ENCODE results near the gene SPATA20. TPM values are rescaled to one million over a fixed set of nuclear protein-coding genes. Genes with fewer than 3 reads are reported as not detected.

The SPATA20 gene
- total and polyA plus RNA-seq, 2 of the 13 experiments (the other 11 are each of a cell fraction or from before 2014, with no cell fraction given) = 36.1 to 64.8 TPM

DNA sequence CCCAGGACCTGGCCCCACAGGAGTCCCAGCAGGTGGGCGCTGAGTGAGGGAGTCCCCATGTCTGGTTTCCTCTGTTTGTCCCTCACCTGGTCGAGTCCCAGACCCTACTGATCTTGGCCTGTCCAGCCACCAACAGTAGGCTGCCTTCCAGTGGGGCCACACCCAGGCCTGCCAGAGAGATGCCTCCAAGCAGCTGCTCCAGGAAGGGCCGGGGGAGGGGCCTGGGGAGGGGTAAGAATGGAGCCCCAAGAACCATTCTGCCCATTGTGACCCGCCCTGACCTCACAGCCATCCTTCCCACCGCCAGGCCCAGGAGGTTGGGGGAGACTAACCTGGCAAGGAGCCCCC is 736 bp downstream of the SPATA20 start (continued):
- TF ChIP-seq, protein P1, sequence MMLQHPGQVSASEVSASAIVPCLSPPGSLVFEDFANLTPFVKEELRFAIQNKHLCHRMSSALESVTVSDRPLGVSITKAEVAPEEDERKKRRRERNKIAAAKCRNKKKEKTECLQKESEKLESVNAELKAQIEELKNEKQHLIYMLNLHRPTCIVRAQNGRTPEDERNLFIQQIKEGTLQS (CRISPR knock-in tag; IDR thresholded peaks at IDR 0.05) = no peak
- no peak for TF ChIP-seq FOXM1 (CRISPR knock-in tag; IDR thresholded peaks at IDR 0.05)
- no peak for TF ChIP-seq SP5 (CRISPR knock-in tag; IDR thresholded peaks at IDR 0.05; ENCODE audit: borderline replicate concordance, low read depth)
- no peak for TF ChIP-seq STAG1 (CRISPR knock-in tag; IDR thresholded peaks at IDR 0.05)
- no peak for TF ChIP-seq RARG (CRISPR knock-in tag; IDR thresholded peaks at IDR 0.05; ENCODE audit: low read depth)
- TF ChIP-seq, protein P2, sequence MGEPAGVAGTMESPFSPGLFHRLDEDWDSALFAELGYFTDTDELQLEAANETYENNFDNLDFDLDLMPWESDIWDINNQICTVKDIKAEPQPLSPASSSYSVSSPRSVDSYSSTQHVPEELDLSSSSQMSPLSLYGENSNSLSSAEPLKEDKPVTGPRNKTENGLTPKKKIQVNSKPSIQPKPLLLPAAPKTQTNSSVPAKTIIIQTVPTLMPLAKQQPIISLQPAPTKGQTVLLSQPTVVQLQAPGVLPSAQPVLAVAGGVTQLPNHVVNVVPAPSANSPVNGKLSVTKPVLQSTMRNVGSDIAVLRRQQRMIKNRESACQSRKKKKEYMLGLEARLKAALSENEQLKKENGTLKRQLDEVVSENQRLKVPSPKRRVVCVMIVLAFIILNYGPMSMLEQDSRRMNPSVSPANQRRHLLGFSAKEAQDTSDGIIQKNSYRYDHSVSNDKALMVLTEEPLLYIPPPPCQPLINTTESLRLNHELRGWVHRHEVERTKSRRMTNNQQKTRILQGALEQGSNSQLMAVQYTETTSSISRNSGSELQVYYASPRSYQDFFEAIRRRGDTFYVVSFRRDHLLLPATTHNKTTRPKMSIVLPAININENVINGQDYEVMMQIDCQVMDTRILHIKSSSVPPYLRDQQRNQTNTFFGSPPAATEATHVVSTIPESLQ (CRISPR knock-in tag; conservative IDR thresholded peaks at IDR 0.05) = no peak
- no peak for TF ChIP-seq GATAD2A (CRISPR knock-in tag; IDR thresholded peaks at IDR 0.05)
- TF ChIP-seq, protein P3, sequence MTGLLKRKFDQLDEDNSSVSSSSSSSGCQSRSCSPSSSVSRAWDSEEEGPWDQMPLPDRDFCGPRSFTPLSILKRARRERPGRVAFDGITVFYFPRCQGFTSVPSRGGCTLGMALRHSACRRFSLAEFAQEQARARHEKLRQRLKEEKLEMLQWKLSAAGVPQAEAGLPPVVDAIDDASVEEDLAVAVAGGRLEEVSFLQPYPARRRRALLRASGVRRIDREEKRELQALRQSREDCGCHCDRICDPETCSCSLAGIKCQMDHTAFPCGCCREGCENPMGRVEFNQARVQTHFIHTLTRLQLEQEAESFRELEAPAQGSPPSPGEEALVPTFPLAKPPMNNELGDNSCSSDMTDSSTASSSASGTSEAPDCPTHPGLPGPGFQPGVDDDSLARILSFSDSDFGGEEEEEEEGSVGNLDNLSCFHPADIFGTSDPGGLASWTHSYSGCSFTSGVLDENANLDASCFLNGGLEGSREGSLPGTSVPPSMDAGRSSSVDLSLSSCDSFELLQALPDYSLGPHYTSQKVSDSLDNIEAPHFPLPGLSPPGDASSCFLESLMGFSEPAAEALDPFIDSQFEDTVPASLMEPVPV (CRISPR knock-in tag; IDR thresholded peaks at IDR 0.05) = no peak
- TF ChIP-seq, protein P4, sequence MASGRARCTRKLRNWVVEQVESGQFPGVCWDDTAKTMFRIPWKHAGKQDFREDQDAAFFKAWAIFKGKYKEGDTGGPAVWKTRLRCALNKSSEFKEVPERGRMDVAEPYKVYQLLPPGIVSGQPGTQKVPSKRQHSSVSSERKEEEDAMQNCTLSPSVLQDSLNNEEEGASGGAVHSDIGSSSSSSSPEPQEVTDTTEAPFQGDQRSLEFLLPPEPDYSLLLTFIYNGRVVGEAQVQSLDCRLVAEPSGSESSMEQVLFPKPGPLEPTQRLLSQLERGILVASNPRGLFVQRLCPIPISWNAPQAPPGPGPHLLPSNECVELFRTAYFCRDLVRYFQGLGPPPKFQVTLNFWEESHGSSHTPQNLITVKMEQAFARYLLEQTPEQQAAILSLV (CRISPR knock-in tag; IDR thresholded peaks at IDR 0.05; ENCODE audit: borderline replicate concordance) = no peak

All from HepG2 (cell line).